HepG2 (cell line): Measurements from ENCODE around the gene VWA7. TPM values are rescaled to one million over a fixed set of nuclear protein-coding genes. Genes with fewer than 3 reads are reported as not detected.
A peak's percentile ranks its signal among the peaks of the same experiment; 100 is the strongest.

Source experiments
- CHD4 ChIP-seq: fragments of 200-600 bp; sonication (generic); IDR thresholded peaks from 2 replicates; pipeline ENCODE4 v1.7.0; 2017; ENCODE audit warnings: mild to moderate bottlenecking, low read length, borderline replicate concordance
- DMAP1 ChIP-seq: IDR thresholded peaks from 2 replicates; pipeline ENCODE4 v1.6.1; 2016
- EP300 ChIP-seq, 3 experiments: sonication (generic) in 1 of 3; formaldehyde crosslinking in 1 of 3; IDR thresholded peaks; 2 replicates each; pipeline versions ENCODE4 v1.5.1 to v1.6.1; 2011 to 2020; ENCODE audit warnings: low read depth in 2 of 3, low read length in 2 of 3, borderline replicate concordance in 1 of 3, improper control_type of control experiment in 1 of 3, mild to moderate bottlenecking in 1 of 3, missing genetic modification reagents in 1 of 3, moderate library complexity in 1 of 3
- EZH2 ChIP-seq: conservative IDR thresholded peaks from 2 replicates; pipeline ENCODE4 v1.6.1; 2012; ENCODE audit warnings: mild to moderate bottlenecking, low read depth, low read length, moderate library complexity
- HMGXB4 ChIP-seq, 2 experiments: sonication (generic) in 1 of 2; formaldehyde crosslinking in 1 of 2; IDR thresholded peaks; 2 replicates each; pipeline versions ENCODE4 v1.4.0 to v1.6.1; 2018 to 2020; ENCODE audit warnings: missing genetic modification reagents in 2 of 2, borderline replicate concordance in 1 of 2, low read depth in 1 of 2, mild to moderate bottlenecking in 1 of 2, missing biosample characterization in 1 of 2
- HNRNPK ChIP-seq: fragments of 200-400 bp; formaldehyde crosslinking; IDR thresholded peaks from 2 replicates; pipeline ENCODE4 v1.6.1; 2018; ENCODE audit warnings: low read length, low read depth, moderate library complexity, mild to moderate bottlenecking; ENCODE audit not compliant: poor library complexity, severe bottlenecking
- NCOA2 ChIP-seq: sonication (generic); formaldehyde crosslinking; IDR thresholded peaks from 2 replicates; pipeline ENCODE4 v1.8.0; 2022; ENCODE audit warnings: inconsistent platforms
- NFYB ChIP-seq: sonication (generic); formaldehyde crosslinking; IDR thresholded peaks from 2 replicates; pipeline ENCODE4 v1.4.0; 2020; ENCODE audit warnings: missing genetic modification reagents
- NPAS2 ChIP-seq: sonication (generic); formaldehyde crosslinking; IDR thresholded peaks from 2 replicates; pipeline ENCODE4 v1.8.0; 2022; ENCODE audit warnings: mild to moderate bottlenecking, missing genetic modification reagents, borderline replicate concordance
- RAD21 ChIP-seq: fragments of 450-650 bp; formaldehyde crosslinking; IDR thresholded peaks from 2 replicates; pipeline ENCODE4 v1.5.0; 2020; ENCODE audit warnings: mild to moderate bottlenecking
- REPIN1 ChIP-seq: sonication (generic); formaldehyde crosslinking; IDR thresholded peaks from 2 replicates; pipeline ENCODE4 v1.8.0; 2022; ENCODE audit warnings: missing genetic modification reagents, low read depth, mild to moderate bottlenecking, borderline replicate concordance
- RXRA ChIP-seq: sonication (generic); formaldehyde crosslinking; IDR thresholded peaks from 2 replicates; pipeline ENCODE4 v1.5.1; 2020; ENCODE audit warnings: missing genetic modification reagents
- TEAD3 ChIP-seq: optimal IDR thresholded peaks from 2 replicates; pipeline ENCODE3; 2016; ENCODE audit warnings: borderline replicate concordance
- ZBTB26 ChIP-seq: IDR thresholded peaks from 2 replicates; pipeline ENCODE4 v1.6.1; 2016; ENCODE audit warnings: missing compliant biosample characterization, missing genetic modification reagents, borderline replicate concordance
- ZFP90 ChIP-seq: sonication (generic); formaldehyde crosslinking; IDR thresholded peaks from 2 replicates; pipeline ENCODE4 v1.8.0; 2022; ENCODE audit warnings: missing genetic modification reagents, mild to moderate bottlenecking, inconsistent platforms, borderline replicate concordance
- ZNF292 ChIP-seq: sonication (generic); formaldehyde crosslinking; IDR thresholded peaks from 2 replicates; pipeline ENCODE4 v1.8.1; 2022; ENCODE audit warnings: mild to moderate bottlenecking, low read depth, missing genetic modification reagents, borderline replicate concordance
- ZNF761 ChIP-seq: sonication (generic); formaldehyde crosslinking; conservative IDR thresholded peaks from 2 replicates; pipeline ENCODE4 v1.4.0; 2020; ENCODE audit warnings: mild to moderate bottlenecking, missing genetic modification reagents
- polyA plus RNA-seq, 8 experiments: library from polyadenylated mRNA; depleted of rRNA in 3 of 8; stranded (reverse) in 7 of 8; unstranded in 1 of 8; fragments of >200 nt; fragmentation: Illumina TruSeq in 4 of 8; extraction: Trizol in 4 of 8; gene quantifications; 2 replicates each; pipeline versions ENCODE4 v1.2.1 to v1.2.3, GENCODE V29; 2011 to 2016; ENCODE audit warnings: low read depth in 4 of 8, missing spikeins in 1 of 8, mixed read lengths in 1 of 8; ENCODE audit not compliant: insufficient read depth in 1 of 8
- total RNA-seq, 5 experiments: library from RNA; depleted of rRNA; stranded (reverse); fragments of >200 nt; fragmentation: Illumina TruSeq; extraction: Trizol; gene quantifications; 2 replicates each; pipeline ENCODE4 v1.2.3, GENCODE V29; 2016; ENCODE audit warnings: low read depth in 1 of 5
- TF ChIP-seq, protein P1 (sequence below): sonication (generic); formaldehyde crosslinking; IDR thresholded peaks from 2 replicates; pipeline ENCODE4 v1.5.0; 2020; ENCODE audit warnings: mild to moderate bottlenecking, missing genetic modification reagents, borderline replicate concordance

The VWA7 gene
- total and polyA plus RNA-seq, 2 of the 13 experiments (the other 11 are each of a cell fraction or from before 2014, with no cell fraction given): 0.86 to 3.3 TPM

- TF ChIP-seq HMGXB4 (CRISPR knock-in tag; IDR thresholded peaks at IDR 0.05; ENCODE audit: borderline replicate concordance in 1 of 2, low read depth in 1 of 2) (peak in 1 of 2 experiments; percentile 91; a peak in 2 of 4 replicates), CHD4 (no peak), REPIN1 (CRISPR knock-in tag) (no peak), ZBTB26 (CRISPR knock-in tag) (no peak), HNRNPK (peak; percentile 22), EZH2 (0 out of 2 replicates have a peak, but pooled peaks have one; percentile 45), NPAS2 (CRISPR knock-in tag) (no peak), ZNF292 (CRISPR knock-in tag) (peak; percentile 64; the same call in 1 of the 2 replicates), RXRA (CRISPR knock-in tag) (peak; percentile 47; the same call in 1 of the 2 replicates), TEAD3 (CRISPR knock-in tag) (peak; percentile 86), ZNF761 (CRISPR knock-in tag) (no peak), EP300 (IDR thresholded peaks at IDR 0.05; ENCODE audit: low read depth in 2 of 2, low read length in 2 of 2) (no peak), EP300 (CRISPR knock-in tag; IDR thresholded peaks at IDR 0.05; ENCODE audit: borderline replicate concordance) (0 out of 2 replicates have a peak, but pooled peaks have one; percentile 25), NFYB (CRISPR knock-in tag) (no peak), DMAP1 (CRISPR knock-in tag) (0 out of 2 replicates have a peak, but pooled peaks have one; percentile 47), NCOA2 (CRISPR knock-in tag) (peak; percentile 16; the same call in 1 of the 2 replicates), ZFP90 (CRISPR knock-in tag) (no peak), RAD21 (peak; percentile 88)
- TF ChIP-seq, protein P1, sequence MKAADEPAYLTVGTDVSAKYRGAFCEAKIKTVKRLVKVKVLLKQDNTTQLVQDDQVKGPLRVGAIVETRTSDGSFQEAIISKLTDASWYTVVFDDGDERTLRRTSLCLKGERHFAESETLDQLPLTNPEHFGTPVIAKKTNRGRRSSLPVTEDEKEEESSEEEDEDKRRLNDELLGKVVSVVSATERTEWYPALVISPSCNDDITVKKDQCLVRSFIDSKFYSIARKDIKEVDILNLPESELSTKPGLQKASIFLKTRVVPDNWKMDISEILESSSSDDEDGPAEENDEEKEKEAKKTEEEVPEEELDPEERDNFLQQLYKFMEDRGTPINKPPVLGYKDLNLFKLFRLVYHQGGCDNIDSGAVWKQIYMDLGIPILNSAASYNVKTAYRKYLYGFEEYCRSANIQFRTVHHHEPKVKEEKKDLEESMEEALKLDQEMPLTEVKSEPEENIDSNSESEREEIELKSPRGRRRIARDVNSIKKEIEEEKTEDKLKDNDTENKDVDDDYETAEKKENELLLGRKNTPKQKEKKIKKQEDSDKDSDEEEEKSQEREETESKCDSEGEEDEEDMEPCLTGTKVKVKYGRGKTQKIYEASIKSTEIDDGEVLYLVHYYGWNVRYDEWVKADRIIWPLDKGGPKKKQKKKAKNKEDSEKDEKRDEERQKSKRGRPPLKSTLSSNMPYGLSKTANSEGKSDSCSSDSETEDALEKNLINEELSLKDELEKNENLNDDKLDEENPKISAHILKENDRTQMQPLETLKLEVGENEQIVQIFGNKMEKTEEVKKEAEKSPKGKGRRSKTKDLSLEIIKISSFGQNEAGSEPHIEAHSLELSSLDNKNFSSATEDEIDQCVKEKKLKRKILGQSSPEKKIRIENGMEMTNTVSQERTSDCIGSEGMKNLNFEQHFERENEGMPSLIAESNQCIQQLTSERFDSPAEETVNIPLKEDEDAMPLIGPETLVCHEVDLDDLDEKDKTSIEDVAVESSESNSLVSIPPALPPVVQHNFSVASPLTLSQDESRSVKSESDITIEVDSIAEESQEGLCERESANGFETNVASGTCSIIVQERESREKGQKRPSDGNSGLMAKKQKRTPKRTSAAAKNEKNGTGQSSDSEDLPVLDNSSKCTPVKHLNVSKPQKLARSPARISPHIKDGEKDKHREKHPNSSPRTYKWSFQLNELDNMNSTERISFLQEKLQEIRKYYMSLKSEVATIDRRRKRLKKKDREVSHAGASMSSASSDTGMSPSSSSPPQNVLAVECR: no peak; the same call in 1 of the 2 replicates
These were observed 59.5 kb downstream of the VWA7 start (continued) for GRCh38 chr6:31717499-31718222.
